ENCODE data around the gene OST4. TPM values are rescaled to one million over a fixed set of nuclear protein-coding genes. Genes with fewer than 3 reads are reported as not detected.
A peak's percentile ranks its signal among the peaks of the same experiment; 100 is the strongest.

Gene OST4
- total RNA-seq, 1 donor from 2014 or later: 254 TPM

GRCh38 chr2:27053776-27054175 lies 17.7 kb downstream of the OST4 start:
- Mint-ChIP-seq H3K36me3 (peaks cover 18% of the 10 kb centered on the region), H3K27ac (no peak overlapping the region), H3K4me3 (peak overlapping the region; percentile 15), H3K4me1 (peaks cover 12% of the 10 kb centered on the region), H3K9me3 (no peaks in the 10 kb centered on the region), H3K27me3 (ENCODE audit: low read depth) (peaks cover 6% of the 10 kb centered on the region)
- TF ChIP-seq CTCF (IDR thresholded peaks at IDR 0.05; ENCODE audit: unreplicated experiment): no peak
- DNase-seq (ENCODE audit: low spot score in 2 of 2, unreplicated experiment in 2 of 2): no peak

GRCh38 chr2:27053321-27053720 lies 18.1 kb downstream of the OST4 start:
- Mint-ChIP-seq H3K9me3 (no peaks in the 10 kb centered on the region), H3K4me1 (peaks cover 12% of the 10 kb centered on the region), H3K27me3 (ENCODE audit: low read depth) (peaks cover 6% of the 10 kb centered on the region), H3K27ac (no peak overlapping the region), H3K36me3 (peaks cover 16% of the 10 kb centered on the region), H3K4me3 (peak overlapping the region; percentile 87)
- no peak for TF ChIP-seq CTCF (IDR thresholded peaks at IDR 0.05; ENCODE audit: unreplicated experiment)
- DNase-seq (ENCODE audit: low spot score in 2 of 2, unreplicated experiment in 2 of 2): no peak

GRCh38 chr2:27051902-27052645 lies 19.4 kb downstream of the OST4 start:
- H3K36me3 Mint-ChIP-seq: peaks cover 16% of the 10 kb centered on the region

GRCh38 chr2:27050996-27051901 lies 20.2 kb downstream of the OST4 start, which contains the start of gene AGBL5:
Gene AGBL5, plus strand, starts transcription at chr2:27051668. Its CDS starts 1,291 bp downstream, at chr2:27052959.
- H3K4me1 Mint-ChIP-seq: peaks cover 12% of the 10 kb centered on the region
- peaks cover 13% of the 10 kb centered on the region for H3K36me3 Mint-ChIP-seq
- peak; percentile 88 to 95 for DNase-seq (ENCODE audit: low spot score in 2 of 2, unreplicated experiment in 2 of 2)
- H3K4me3 Mint-ChIP-seq: peak within 1 kb of the TSS; percentile 96
- no peaks in the 10 kb centered on the region for H3K9me3 Mint-ChIP-seq
- no peak for TF ChIP-seq CTCF (IDR thresholded peaks at IDR 0.05; ENCODE audit: unreplicated experiment)
- H3K27me3 Mint-ChIP-seq (ENCODE audit: low read depth): peaks cover 6% of the 10 kb centered on the region
- peak within 1 kb of the TSS; percentile 99 for H3K27ac Mint-ChIP-seq

More at GRCh38 chr2:27051902-27052645, 19.4 kb downstream of the OST4 start:
- peak overlapping the region; percentile 87 for H3K4me3 Mint-ChIP-seq
- no peak for TF ChIP-seq CTCF (IDR thresholded peaks at IDR 0.05; ENCODE audit: unreplicated experiment)
- H3K27me3 Mint-ChIP-seq (ENCODE audit: low read depth): peaks cover 6% of the 10 kb centered on the region
- DNase-seq (ENCODE audit: low spot score in 2 of 2, unreplicated experiment in 2 of 2): peak in 1 of 2 experiments; percentile 45
- no peaks in the 10 kb centered on the region for H3K9me3 Mint-ChIP-seq
- peak overlapping the region; percentile 87 for H3K27ac Mint-ChIP-seq
- peaks cover 12% of the 10 kb centered on the region for H3K4me1 Mint-ChIP-seq

- peak; percentile 31 for TF ChIP-seq CTCF (IDR thresholded peaks at IDR 0.05; ENCODE audit: unreplicated experiment)
- Mint-ChIP-seq H3K9me3 (no peaks in the 10 kb centered on the region), H3K27me3 (ENCODE audit: low read depth) (peaks cover 6% of the 10 kb centered on the region), H3K4me1 (peaks cover 12% of the 10 kb centered on the region), H3K4me3 (peak overlapping the region; percentile 96), H3K27ac (peak overlapping the region; percentile 99), H3K36me3 (peaks cover 8% of the 10 kb centered on the region)
- DNase-seq (ENCODE audit: low spot score in 2 of 2, unreplicated experiment in 2 of 2): peak; percentile 78 to 97
Observed at GRCh38 chr2:27050281-27050995, 21.0 kb downstream of the OST4 start.
